GM19452 (cell line): Measurements from ENCODE around the gene ARHGAP26.

Experiments used
- ATAC-seq: cut with Tn5 transposase; IDR thresholded peaks from one replicate; pipeline ENCODE4 v1.9.1; 2021; ENCODE audit not compliant: unreplicated experiment

Gene ARHGAP26

GRCh38 chr5:142871363-142872193, 101.4 kb downstream of the ARHGAP26 start:
- ATAC-seq = no peak

DNA sequence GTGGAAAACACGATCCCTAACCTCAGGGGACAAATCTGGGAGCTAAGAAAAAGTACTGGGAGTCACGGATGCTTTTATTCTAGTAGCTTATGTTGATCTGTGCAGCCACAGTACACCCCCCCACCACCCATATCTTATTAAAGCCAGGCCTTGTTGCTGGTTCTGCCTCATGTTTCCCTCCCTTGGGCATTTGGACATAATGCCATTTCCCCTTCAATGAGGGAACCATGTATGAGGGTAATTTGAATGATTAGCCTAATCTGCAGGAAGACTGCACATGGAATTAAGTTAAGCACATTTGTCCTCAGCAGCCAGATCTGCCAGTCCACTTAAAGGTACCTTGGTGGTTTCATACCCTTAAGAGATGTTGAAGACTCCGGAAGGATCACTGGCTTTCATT, 102.0 kb downstream of the ARHGAP26 start:
- no peak for ATAC-seq

GRCh38 chr5:142872795-142873194, 102.6 kb downstream of the ARHGAP26 start:
- ATAC-seq = no peak

GRCh38 chr5:142873831-142874230, 103.7 kb downstream of the ARHGAP26 start:
- no peak for ATAC-seq

- no peak for ATAC-seq
Observed at GRCh38 chr5:142874540-142874939, 104.4 kb downstream of the ARHGAP26 start.

GRCh38 chr5:142875936-142876335, 105.8 kb downstream of the ARHGAP26 start:
- no peak for ATAC-seq

DNA sequence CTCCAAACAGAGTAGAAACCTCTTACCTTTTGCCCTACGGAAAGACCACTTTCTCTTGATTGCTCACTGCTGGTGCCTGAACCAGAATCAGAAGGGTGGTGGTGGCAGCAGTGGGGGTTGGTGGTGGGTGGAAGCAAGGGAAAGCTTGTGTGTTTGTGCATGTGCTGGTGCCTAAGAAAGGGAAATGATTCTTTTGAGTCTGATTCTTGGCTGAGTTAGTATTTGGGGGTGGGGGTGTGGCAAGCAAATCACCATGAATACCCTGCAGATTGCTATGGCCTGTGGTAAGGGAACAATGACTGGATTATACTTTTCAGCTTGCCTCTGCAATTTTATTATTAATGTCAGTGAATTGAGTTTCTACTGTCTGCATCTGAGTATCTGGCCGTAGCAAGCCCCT, 106.6 kb downstream of the ARHGAP26 start:
- ATAC-seq = no peak

DNA sequence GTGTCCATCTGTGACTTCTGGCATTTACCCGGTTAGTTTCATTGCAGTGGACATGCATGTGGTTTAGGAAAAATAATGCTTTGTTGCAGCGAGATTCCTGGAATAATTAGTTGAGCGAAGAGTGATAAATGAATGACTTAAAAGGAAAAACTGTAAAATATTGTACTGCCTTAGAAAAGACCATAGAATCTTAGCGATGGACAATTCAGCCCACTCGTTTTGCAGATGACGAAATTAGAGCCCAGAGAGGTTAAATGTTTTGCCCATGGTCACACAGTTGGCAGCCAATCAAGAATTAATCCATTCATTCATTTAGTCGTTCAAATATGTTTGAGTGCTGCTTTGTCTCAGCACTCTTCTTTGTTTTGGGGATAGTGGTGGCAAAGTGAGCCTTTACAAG, 107.9 kb downstream of the ARHGAP26 start:
- no peak for ATAC-seq

GRCh38 chr5:142878638-142879037, 108.5 kb downstream of the ARHGAP26 start:
- ATAC-seq = no peak

DNA sequence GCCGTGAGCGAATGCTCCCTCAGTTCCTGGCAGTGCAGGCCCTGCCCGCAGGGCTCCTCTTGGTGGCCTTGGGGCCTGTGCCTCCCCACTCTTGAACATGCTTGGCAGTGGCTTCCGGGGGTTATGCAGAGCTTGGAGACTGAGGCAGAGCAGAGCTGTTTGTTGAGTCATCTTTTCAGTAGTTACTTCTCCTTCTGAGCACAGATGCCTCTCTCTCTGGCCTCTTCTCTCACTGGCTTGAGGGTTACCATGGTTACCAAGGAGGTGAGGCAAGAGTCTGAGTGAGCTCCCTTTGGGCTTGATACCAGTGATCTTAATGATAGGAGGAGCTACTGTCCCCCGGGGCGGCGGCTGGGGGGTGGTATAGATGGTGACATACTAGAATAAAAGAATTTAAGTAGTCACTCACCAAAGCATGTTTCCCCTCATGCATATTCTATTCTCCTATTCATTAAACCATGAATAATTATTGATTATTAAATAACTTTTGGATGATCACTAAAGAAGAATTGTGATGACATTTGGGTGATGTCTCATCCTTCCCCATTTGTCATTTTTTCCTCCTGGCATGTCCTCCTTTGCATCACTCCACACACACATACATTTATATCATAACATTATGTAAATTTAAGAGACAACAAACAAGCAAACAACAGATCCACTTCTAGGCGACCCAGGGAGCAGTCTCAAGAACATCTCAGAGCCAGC, 111.1 kb downstream of the ARHGAP26 start:
- ATAC-seq = peak; percentile 55

GRCh38 chr5:142881784-142882126, 111.6 kb downstream of the ARHGAP26 start:
- ATAC-seq = no peak

- no peak for ATAC-seq
Observed at GRCh38 chr5:142883025-142883424, 112.8 kb downstream of the ARHGAP26 start.

- ATAC-seq = no peak
Observed at GRCh38 chr5:142883438-142883837, 113.3 kb downstream of the ARHGAP26 start.

- ATAC-seq = no peak
Observed at GRCh38 chr5:142884029-142884428, 113.9 kb downstream of the ARHGAP26 start.

GRCh38 chr5:142886211-142886610, 116.0 kb downstream of the ARHGAP26 start:
- no peak for ATAC-seq

- no peak for ATAC-seq
Observed at GRCh38 chr5:142886956-142887355, 116.8 kb downstream of the ARHGAP26 start.

- ATAC-seq = no peak
Observed at GRCh38 chr5:142888469-142889085, 118.4 kb downstream of the ARHGAP26 start.

- ATAC-seq = no peak
Observed at GRCh38 chr5:142892021-142892420, 121.8 kb downstream of the ARHGAP26 start.

DNA sequence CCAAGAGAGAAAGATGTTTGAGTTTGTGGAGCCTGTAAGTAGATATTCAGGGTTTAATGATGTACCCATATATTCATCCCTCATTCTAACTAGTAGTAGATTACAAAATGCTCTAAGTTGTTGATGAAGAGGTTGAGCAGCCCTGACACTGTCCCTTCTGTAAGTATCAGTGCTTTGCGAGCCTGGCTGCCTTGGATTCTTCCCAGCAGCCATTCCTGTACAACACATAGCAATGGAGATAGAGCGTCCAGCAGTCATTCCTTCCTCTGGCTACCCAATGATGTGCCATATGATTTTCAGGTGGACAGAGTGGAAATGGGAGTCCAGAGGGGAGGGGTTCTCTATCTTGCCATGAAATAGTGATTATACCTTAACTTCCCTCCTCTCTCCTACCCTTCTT, 124.1 kb downstream of the ARHGAP26 start:
- no peak for ATAC-seq

DNA sequence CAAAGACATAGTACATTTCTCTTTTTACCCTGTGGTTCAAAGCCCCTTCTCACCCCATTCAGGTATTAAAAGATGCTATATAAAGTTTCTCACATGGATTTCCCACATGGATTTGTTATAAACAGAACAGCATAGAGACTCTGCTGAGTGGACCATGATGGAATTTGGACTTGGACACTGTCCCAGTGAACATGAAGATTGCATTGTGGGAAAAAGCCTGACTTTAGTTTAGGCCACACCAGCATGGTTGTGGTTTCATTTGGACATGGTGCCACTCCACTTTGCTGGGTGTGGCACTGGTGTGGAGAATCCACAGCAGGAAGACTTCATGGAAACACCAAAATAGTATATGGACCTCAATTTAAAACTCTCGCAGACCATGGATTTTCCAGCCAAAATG, 124.6 kb downstream of the ARHGAP26 start:
- no peak for ATAC-seq

DNA sequence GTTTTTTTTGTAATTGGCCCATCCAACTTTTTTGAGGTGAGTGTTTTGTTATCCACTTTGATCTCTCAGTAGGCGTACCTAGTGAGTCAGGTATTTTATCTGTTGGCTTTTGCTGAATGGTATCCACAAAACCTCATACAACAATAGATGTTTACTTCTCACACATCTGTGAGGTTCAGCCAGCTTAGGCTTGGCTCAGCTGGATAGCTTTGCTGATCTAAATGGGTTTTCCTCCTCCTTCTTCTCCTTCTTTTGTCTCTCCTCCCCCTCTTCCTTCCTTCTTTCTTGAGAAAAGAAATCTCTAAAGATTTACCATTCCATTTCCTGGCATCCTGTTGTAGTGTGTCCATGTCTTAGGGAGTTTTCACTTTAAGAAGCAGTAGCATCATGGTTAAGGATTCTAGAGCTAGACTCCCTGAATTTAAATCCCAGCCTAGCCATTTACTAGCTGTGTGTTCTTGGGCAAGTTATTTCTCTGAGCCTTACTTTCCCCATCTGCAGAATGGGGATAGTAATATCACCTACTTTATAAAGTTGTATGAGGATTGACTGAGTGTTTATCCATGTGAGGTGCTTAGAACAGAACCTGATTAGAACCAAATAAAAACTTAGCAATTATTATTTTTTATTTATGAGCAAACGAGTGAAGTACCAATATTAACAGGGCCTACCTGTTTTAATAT, 126.3 kb downstream of the ARHGAP26 start:
- no peak for ATAC-seq
